ENCODE measurements around the gene SRC.

SRC gene

DNA sequence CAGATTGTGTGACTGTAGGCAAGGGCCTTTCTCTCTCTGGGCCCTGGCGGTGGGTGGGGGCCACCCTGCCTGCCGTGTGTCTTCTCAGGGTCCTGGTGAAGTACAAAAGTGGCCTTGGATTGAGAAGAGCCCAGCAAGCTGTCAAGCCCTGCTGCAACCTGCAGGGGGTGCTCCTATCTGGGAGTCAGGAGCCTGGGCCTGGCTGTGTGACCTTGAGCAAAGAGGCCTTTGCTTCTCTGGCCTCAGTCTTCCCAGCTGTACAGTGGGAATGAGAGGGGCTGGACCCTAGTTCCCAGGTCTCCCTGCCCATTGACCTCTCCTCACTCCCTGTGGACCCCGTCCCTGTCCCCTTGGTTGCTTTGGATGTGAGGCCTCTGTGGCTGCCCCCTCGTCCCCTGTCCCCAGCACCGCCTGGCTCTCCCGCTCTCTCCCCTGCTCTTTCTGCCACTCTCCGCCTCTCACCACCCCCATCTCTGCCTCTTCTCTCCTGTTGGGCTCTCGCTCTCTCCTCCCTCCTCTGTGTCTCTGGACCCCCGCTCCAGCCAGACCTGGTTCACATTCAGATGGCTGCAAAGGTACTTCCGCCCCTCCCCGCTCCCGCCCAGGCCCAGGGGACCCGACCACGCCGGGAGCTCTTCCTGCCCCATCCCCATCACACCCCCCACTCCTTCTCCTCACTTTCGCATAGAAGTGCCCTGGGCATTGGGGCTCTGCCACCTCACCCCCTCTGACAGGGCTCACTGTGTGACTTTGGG is 46.7 kb downstream of the SRC start:
- no peaks in the 10 kb centered on the region for H3K9me2 ChIP-seq (ENCODE audit: low read depth, low read length)
- H3K9ac ChIP-seq (ENCODE audit: low read length), result no peak overlapping the region
- no peak overlapping the region for H3K4me2 ChIP-seq (ENCODE audit: low read length)
- no peaks in the 10 kb centered on the region for H3F3A ChIP-seq (ENCODE audit: insufficient read depth, low read length)
- no peak overlapping the region for H3K27ac ChIP-seq (ENCODE audit: low read depth, low read length, poor library complexity, severe bottlenecking)
- H3K4me1 ChIP-seq (ENCODE audit: insufficient read depth, low read length, severe bottlenecking), result no peaks in the 10 kb centered on the region
- no peak overlapping the region for H3K4me3 ChIP-seq (ENCODE audit: low read depth, low read length, poor library complexity, severe bottlenecking)
- no peaks in the 10 kb centered on the region for H4K20me1 ChIP-seq (ENCODE audit: insufficient read depth, low read length)
- TF ChIP-seq EZH2 (IDR thresholded peaks at IDR 0.05; ENCODE audit: borderline replicate concordance, low read length) (no peak), CTCF (IDR thresholded peaks at IDR 0.05; ENCODE audit: low read length) (peak; percentile 69)
- H3K27me3 ChIP-seq (ENCODE audit: insufficient read depth, low read length), result no peaks in the 10 kb centered on the region; the same call in 1 of the 2 replicates
- H3K79me2 ChIP-seq (ENCODE audit: insufficient read depth, low read length), result no peaks in the 10 kb centered on the region
- H2AFZ ChIP-seq (ENCODE audit: low read length), result no peak overlapping the region
- H3K36me3 ChIP-seq (ENCODE audit: insufficient read depth, low read length), result no peaks in the 10 kb centered on the region
- no peaks in the 10 kb centered on the region for H3K9me3 ChIP-seq (ENCODE audit: low read length)

GRCh38 chr20:37393196-37393862 is 47.4 kb downstream of the SRC start:
- H3K9me3 ChIP-seq (ENCODE audit: low read length), result no peaks in the 10 kb centered on the region
- no peaks in the 10 kb centered on the region for H3K9me2 ChIP-seq (ENCODE audit: low read depth, low read length)
- no peak overlapping the region for H3K9ac ChIP-seq (ENCODE audit: low read length)
- H3K4me2 ChIP-seq (ENCODE audit: low read length), result no peak overlapping the region
- H2AFZ ChIP-seq (ENCODE audit: low read length), result no peak overlapping the region
- H3K36me3 ChIP-seq (ENCODE audit: insufficient read depth, low read length), result no peaks in the 10 kb centered on the region
- no peaks in the 10 kb centered on the region; the same call in 1 of the 2 replicates for H3K27me3 ChIP-seq (ENCODE audit: insufficient read depth, low read length)
- no peak overlapping the region for H3K4me3 ChIP-seq (ENCODE audit: low read depth, low read length, poor library complexity, severe bottlenecking)
- no peaks in the 10 kb centered on the region for H3K4me1 ChIP-seq (ENCODE audit: insufficient read depth, low read length, severe bottlenecking)
- no peak for TF ChIP-seq CTCF (IDR thresholded peaks at IDR 0.05; ENCODE audit: low read length)
- TF ChIP-seq EZH2 (IDR thresholded peaks at IDR 0.05; ENCODE audit: borderline replicate concordance, low read length), result no peak
- no peaks in the 10 kb centered on the region for H3K79me2 ChIP-seq (ENCODE audit: insufficient read depth, low read length)
- no peak overlapping the region for H3K27ac ChIP-seq (ENCODE audit: low read depth, low read length, poor library complexity, severe bottlenecking)
- H4K20me1 ChIP-seq (ENCODE audit: insufficient read depth, low read length), result no peaks in the 10 kb centered on the region
- H3F3A ChIP-seq (ENCODE audit: insufficient read depth, low read length), result no peaks in the 10 kb centered on the region

DNA sequence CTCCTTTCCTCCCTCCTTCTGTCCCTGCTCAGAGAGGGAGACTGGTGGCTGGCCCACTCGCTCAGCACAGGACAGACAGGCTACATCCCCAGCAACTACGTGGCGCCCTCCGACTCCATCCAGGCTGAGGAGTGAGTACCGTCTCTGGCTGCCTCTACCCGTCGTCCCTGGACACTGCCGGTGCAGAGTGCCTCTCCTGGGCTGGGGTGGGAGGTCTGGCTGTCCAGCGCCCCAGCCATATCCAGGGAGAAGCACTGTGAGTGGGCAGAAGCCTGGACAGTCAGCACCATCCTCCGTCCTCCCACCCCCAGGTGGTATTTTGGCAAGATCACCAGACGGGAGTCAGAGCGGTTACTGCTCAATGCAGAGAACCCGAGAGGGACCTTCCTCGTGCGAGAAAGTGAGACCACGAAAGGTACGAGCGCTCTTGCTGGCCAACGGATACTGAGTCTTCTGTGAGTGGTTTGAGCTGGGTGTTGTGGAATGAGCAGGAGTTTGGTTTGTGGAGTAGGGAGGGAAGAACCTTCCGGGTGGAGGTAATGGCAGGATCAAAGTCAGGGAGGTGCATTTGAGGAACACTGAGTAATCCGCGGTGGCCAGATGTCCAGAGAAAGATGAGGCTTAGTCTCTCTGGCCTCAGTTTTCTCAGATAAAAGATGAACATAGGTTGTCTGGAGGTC is 48.1 kb downstream of the SRC start:
- Histone ChIP-seq H3F3A (ENCODE audit: insufficient read depth, low read length) (no peaks in the 10 kb centered on the region), H3K9ac (ENCODE audit: low read length) (no peak overlapping the region), H4K20me1 (ENCODE audit: insufficient read depth, low read length) (no peaks in the 10 kb centered on the region), H3K4me1 (ENCODE audit: insufficient read depth, low read length, severe bottlenecking) (no peaks in the 10 kb centered on the region), H3K4me2 (ENCODE audit: low read length) (no peak overlapping the region), H3K9me2 (ENCODE audit: low read depth, low read length) (no peaks in the 10 kb centered on the region), H3K79me2 (ENCODE audit: insufficient read depth, low read length) (no peaks in the 10 kb centered on the region), H3K27me3 (ENCODE audit: insufficient read depth, low read length) (no peaks in the 10 kb centered on the region; the same call in 1 of the 2 replicates), H3K36me3 (ENCODE audit: insufficient read depth, low read length) (no peaks in the 10 kb centered on the region), H2AFZ (ENCODE audit: low read length) (no peak overlapping the region), H3K9me3 (ENCODE audit: low read length) (no peaks in the 10 kb centered on the region), H3K27ac (ENCODE audit: low read depth, low read length, poor library complexity, severe bottlenecking) (no peak overlapping the region), H3K4me3 (ENCODE audit: low read depth, low read length, poor library complexity, severe bottlenecking) (no peak overlapping the region)
- TF ChIP-seq CTCF (IDR thresholded peaks at IDR 0.05; ENCODE audit: low read length), result no peak
- no peak for TF ChIP-seq EZH2 (IDR thresholded peaks at IDR 0.05; ENCODE audit: borderline replicate concordance, low read length)

Data from OCI-LY1 (cell line).